GM23248 (cell line): ENCODE data around the gene MMP14.

Source experiments
- EZH2 ChIP-seq: fragments of 200-600 bp; sonication (generic); IDR thresholded peaks from 2 replicates; pipeline ENCODE4 v1.6.1; 2018; ENCODE audit warnings: antibody characterized with exemption, mild to moderate bottlenecking; ENCODE audit not compliant: insufficient read depth, poor library complexity, severe bottlenecking
- EZH2phosphoT487 ChIP-seq: fragments of 200-600 bp; sonication (generic); IDR thresholded peaks from 2 replicates; pipeline ENCODE4 v1.6.1; 2018; ENCODE audit warnings: antibody characterized with exemption, moderate library complexity, mild to moderate bottlenecking, low read depth; ENCODE audit not compliant: insufficient read depth

GRCh38 chr14:22830443-22831010, 5.9 kb upstream of the MMP14 start:
- TF ChIP-seq EZH2 (no peak), EZH2phosphoT487 (no peak)
